NAMALWA (cell line): ENCODE results near the gene GPR179.
"Not testable (repeated sequence)": the region's sequence is repeated elsewhere in the genome, so short reads cannot be mapped to it uniquely, and the experiment has no call there.

ENCODE experiments used
- DNase-seq: peaks from one replicate; pipeline ENCODE4 v3.0.0-alpha.2; 2015; ENCODE audit warnings: low spot score

The GPR179 gene

DNA sequence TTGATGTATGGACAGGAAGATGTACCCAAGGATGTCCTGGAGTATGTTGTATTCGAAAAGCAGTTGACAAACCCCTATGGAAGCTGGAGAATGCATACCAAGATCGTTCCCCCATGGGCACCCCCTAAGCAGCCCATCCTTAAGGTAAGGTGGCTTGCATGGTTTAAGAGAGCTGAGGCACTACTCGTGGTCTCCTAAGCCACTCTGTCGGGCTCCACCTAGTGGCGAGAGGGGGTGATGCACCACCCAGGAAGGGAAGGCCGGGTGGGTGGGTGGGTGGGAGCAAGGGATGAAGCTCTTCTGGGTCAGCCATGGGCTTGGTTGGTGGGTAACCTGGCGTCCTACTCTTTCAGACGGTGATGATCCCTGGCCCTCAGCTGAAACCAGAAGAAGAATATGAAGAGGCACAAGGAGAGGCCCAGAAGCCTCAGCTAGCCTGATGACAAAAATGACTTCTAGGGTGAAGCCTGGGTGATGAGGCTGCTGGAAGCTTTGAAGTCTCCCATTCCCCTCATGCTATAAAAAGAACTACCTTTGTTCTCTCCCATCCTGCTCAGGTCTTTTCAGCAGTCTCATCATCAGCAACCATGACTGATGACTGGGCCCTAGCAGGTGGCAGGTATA is 21.5 kb downstream of the GPR179 start:
- peak; percentile 82 for DNase-seq

DNA sequence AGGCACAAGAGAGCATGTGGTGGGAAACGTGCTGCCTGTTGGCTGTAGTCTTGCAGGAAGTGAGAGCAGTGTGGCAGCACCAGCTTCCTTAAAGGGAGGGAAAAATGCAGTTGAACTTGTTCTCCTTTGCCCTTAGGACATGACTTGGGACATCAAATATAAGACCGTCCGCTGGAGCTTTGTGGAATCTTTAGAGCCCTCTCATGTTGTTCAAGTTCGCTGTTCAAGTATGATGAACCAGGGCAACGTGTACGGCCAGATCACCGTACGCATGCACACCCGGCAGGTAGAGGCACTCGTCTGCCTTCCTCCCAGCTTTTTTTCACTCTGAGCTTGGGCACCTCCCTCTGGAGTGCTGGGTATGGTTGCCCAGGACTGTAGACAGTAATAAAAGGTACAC is 23.3 kb downstream of the GPR179 start:
- DNase-seq = no peak

DNA sequence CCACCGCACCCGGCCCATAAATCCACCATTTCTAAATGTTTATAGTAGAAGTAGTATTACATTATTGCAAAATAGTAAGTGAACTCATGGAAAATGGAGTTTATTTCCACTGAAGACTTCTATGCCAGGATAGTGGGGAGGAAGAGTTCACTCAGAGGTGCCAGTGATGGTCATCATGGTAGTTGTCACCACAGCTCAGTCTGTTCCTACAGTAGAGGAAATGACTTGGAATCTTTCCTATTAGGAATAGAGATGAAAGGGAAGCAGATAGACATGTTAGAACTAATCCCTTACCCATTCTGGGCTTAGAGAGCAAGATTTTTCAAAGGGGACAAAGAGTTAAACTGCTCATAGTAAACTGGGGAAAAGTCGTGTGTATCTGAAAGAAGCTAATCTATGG is 26.7 kb downstream of the GPR179 start:
- no peak for DNase-seq

DNA sequence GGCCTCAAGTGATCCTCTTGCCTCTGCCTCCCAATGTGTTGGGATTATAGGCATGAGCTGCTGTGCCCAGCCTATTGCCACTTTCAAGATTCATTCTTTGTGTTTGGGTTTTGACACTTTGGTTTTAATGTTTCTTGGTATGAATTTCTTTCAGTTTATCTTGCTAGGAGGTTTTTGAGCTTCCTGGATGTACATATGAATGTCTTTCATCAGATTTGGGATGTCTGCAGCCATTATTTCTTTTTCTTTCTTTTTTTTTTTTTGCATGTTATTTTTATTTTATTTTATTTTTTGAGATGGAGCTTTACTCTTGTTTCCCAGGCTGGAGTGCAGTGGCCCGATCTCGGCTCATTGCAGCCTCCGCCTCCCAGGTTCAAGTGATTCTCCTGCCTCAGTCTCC is 28.3 kb downstream of the GPR179 start:
- DNase-seq = no peak

DNA sequence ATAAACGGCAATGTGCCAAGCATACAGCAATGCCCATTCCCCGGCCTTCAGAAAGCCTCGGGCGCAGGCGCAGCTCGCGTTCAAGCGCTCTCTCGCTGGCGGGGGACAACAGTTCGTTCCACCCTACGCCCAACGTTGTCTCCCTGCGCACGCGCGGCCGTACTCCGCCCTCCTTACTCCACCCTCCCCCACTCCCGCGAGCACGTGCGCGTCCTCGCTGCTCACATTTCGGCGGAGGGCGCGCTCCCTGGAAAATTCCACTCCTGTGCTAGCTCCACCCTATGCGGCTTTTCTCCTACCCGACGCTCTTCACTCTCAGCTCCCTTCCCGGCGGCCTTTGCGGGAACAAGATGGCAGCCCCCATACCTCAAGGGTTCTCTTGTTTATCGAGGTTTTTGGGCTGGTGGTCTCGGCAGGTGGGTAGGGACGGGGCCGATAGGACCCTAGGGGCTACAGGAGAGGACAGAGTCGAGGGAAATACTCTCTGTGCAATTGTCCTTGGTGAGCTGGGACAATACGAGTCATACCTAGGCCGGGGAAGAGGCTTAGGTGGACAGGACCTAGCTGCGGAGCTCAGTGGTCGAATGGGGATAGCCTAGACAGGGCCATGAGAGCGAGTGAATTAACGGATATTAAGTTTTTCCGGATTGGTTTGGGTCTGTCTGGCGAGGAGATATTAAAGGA is 46.8 kb downstream of the GPR179 start, which contains the start of gene MRPL45:
TSS of gene MRPL45 (plus strand) at position 335 of the 684 bp plus-strand sequence. CDS start at position 351, 16 bp downstream.
- peak; percentile 98 for DNase-seq

DNA sequence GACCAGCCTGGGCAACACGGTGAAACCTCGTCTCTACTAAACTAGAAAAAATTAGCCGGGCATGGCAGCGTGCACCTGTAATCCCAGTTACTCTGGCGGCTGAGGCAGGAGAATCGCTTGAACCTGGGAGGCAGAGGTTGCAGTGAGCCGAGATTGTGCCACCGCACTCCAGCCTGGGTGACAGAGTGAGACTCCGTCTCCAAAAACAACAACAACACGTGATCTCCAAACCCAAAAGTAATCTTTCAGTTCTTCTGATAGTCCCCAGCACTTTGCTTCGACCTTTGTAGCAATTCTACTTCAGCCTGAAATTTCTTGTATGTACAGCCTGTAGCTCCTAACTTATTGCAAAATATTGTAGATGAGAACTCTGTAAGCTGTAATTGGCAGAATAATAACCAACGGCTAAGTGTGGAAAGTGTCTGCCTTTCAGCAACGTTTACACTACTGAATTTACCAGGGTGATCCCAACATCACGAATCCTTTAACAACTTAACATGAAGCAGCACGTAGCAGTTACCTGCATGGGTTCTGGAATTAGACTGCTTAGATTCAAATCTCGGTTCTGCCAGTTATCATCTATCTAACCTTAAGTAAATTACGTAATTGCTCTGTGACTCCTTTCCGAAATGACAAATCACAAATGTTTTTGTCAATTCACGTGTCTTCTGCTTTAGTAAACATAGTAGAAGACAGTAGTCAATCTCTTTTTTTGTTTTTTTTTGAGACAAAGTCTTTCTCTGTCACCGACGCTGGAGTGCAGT is 48.0 kb downstream of the GPR179 start:
- peak; percentile 22 for DNase-seq

DNA sequence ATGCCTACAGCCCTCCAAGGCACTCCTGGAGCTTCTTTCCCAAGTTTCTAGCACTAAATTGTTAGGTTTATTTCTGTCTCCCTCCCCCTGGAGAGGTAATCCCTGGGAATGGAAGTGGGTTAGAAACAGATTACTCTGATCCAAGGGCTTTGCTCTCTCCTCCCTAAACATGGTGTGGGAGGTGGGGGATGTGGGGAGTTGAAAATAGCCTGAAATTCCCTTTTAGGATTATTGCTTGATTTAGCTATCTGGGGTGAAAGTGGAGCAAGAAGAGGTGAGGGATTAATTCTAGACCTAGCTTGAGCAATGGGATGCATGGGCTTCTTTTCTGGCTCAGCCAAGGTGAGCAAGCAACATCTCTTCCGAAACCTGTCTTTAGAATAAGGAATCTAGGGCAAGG is 54.0 kb downstream of the GPR179 start:
- DNase-seq = not testable (repeated sequence)

DNA sequence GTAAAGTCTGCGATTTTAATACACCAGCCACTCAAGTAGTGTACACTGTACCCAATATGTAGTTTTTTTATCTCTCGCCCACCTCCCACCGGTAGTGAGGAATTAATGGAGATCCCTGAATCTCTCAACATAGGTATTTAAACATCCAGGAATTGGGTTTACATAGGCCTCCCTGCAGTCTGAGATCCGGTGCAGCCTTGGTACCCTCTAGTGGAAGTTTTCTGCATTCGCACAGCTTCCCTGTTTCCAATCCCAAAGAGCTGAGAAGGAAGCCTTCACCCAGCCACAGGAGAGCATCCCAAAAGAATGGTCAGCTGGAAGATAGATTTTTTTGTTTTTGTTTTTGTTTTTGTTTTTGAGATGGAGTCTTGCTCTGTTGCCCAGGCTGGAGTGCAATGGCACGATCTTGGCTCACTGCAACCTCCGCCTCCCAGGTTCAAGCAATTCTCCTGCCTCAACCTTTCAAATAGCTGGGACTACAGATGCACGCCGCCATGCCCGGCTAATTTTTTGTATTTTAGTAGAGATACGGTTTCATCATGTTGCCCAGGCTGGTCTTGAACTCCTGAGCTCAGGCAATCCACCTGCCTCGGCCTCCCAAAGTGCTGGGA is 55.4 kb downstream of the GPR179 start:
- DNase-seq = peak; percentile 7

DNA sequence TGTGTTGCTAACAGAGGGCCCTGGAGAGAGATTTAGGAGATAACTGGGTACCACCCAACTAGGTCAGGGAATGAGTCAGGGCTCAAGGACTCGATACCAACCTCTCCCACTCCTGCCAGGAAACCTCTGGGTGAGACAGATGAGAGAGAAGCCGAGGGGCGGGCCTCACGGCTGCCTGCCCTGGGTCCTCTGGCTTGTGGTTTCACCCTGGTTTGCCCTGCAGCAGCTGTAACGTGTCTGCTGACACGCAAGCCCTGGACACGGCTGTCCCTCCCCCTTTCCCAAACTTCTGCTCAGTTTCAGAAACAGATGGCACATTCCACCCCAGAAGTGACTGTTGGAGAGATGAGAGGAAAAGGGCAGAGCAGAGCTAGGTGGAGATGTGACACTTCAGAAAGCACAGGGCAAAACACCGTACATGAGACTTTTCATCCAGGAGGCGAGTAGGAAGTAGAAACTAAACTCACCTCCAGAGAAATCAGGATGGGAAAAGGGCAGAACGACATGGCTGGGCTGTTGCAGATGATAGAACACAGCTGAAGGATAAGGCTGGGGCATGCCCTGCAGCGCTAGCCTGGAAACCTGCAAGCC is 57.2 kb downstream of the GPR179 start:
- DNase-seq = peak; percentile 15

DNA sequence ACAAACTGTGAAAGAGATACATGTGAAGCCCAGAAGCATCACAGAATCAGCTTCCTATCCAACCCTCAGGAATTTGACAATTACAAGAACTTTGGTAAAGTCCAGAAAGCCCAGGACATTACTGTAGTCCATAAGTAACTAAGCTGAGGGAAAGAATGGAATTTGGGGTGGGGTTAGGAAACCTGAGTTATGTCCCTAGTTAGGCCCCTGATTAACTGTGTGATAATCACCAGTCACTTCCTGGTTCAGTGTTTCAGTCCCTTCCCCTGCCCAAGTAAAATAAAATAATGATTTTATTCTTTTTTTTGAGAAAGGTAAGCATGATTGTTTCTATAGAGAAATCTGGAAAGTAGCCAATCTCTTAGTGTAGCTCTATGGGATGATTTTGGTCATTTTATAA is 57.8 kb downstream of the GPR179 start:
- DNase-seq = not testable (repeated sequence)
